ENCODE results near the gene KRTAP20-3.

The KRTAP20-3 gene

GRCh38 chr21:30689822-30690221, 47.2 kb downstream of the KRTAP20-3 start:
- TF ChIP-seq NFIC (IDR thresholded peaks at IDR 0.05) (no peak), REST (IDR thresholded peaks at IDR 0.05; ENCODE audit: low read depth) (no peak), FOXM1 (IDR thresholded peaks at IDR 0.05; ENCODE audit: borderline replicate concordance, low read depth) (no peak), MAX (IDR thresholded peaks at IDR 0.05) (no peak), USF1 (IDR thresholded peaks at IDR 0.05) (no peak), ZBTB7A (IDR thresholded peaks at IDR 0.05; ENCODE audit: low read depth) (no peak), TCF12 (IDR thresholded peaks at IDR 0.05; ENCODE audit: low read depth) (no peak)
